IMR-90 (cell line): Measurements from ENCODE around the gene USH2A. TPM values are rescaled to one million over a fixed set of nuclear protein-coding genes. Genes with fewer than 3 reads are reported as not detected.

Experiments
- ATAC-seq: fragments of 200-7000 bp; cut with Tn5 transposase; 2 replicates; pipeline ENCODE4 v1.9.1; 2020; ENCODE audit warnings: low read depth, mild to moderate bottlenecking, moderate library complexity
- BruUV-seq: library from RNA; stranded (reverse); fragments of 400-500 nt; replicated peaks from 2 replicates; lab custom pipeline; 2021; lab: Mats Ljungman, UMichigan
- CTCF ChIA-PET: fragments of 300-600 bp; formaldehyde crosslinking; extraction: SDS; loops from one replicate; lab custom pipeline; 2021; ENCODE audit warnings: antibody characterized with exemption; lab: Yijun Ruan, JAX
- POLR2A ChIA-PET: fragments of 300-600 bp; sonication (Branson Sonifier 250); formaldehyde crosslinking; loops from one replicate; lab custom pipeline; 2022; ENCODE audit warnings: antibody characterized with exemption; ENCODE audit not compliant: unreplicated experiment; lab: Charles Lee
- DNase-seq: peaks from one replicate; pipeline ENCODE4 v3.0.0; 2013
- H2AFZ ChIP-seq: replicated peaks from 2 replicates; pipeline ENCODE3; 2013; ENCODE audit warnings: low read length, mild to moderate bottlenecking; ENCODE audit not compliant: poor library complexity
- H2AK5ac ChIP-seq: 2 replicates; pipeline ENCODE4 v1.6.1; 2013; ENCODE audit warnings: low read depth, low read length, inconsistent platforms
- H2AK9ac ChIP-seq: replicated peaks from 2 replicates; pipeline ENCODE3; 2013; ENCODE audit warnings: mild to moderate bottlenecking, low read depth, low read length, moderate library complexity; ENCODE audit not compliant: poor library complexity
- H2BK120ac ChIP-seq: 2 replicates; pipeline ENCODE4 v1.6.1; 2013; ENCODE audit warnings: low read depth, low read length, inconsistent platforms
- H2BK15ac ChIP-seq: 3 replicates; pipeline ENCODE4 v1.6.1; 2013; ENCODE audit warnings: low read depth, low read length, inconsistent platforms
- H2BK20ac ChIP-seq: 2 replicates; pipeline ENCODE4 v1.6.1; 2013; ENCODE audit warnings: low read depth, mild to moderate bottlenecking, inconsistent platforms, low read length, moderate library complexity
- H2BK5ac ChIP-seq: 2 replicates; pipeline ENCODE4 v1.6.1; 2013; ENCODE audit warnings: mild to moderate bottlenecking, low read depth, low read length, inconsistent platforms; ENCODE audit not compliant: poor library complexity, severe bottlenecking
- H3K14ac ChIP-seq: replicated peaks from 2 replicates; pipeline ENCODE4 v1.6.1; 2013; ENCODE audit warnings: low read depth, low read length, inconsistent platforms
- H3K18ac ChIP-seq: 2 replicates; pipeline ENCODE4 v1.6.1; 2013; ENCODE audit warnings: low read depth, low read length, control low read depth
- H3K23ac ChIP-seq: 2 replicates; pipeline ENCODE4 v1.6.1; 2013; ENCODE audit warnings: low read depth, low read length, inconsistent platforms
- H3K27ac ChIP-seq: 2 replicates; pipeline ENCODE4 v1.5.1; 2013; ENCODE audit warnings: mild to moderate bottlenecking, control low read depth, low read length; ENCODE audit not compliant: insufficient read depth
- H3K27me3 ChIP-seq: 2 replicates; pipeline ENCODE4 v1.6.1; 2013; ENCODE audit warnings: low read length; ENCODE audit not compliant: control insufficient read depth, insufficient read depth
- H3K36me3 ChIP-seq: 2 replicates; pipeline ENCODE4 v1.6.1; 2013; ENCODE audit warnings: low read length, mixed read lengths; ENCODE audit not compliant: control insufficient read depth, insufficient read depth
- H3K4ac ChIP-seq: 2 replicates; pipeline ENCODE4 v1.6.1; 2013; ENCODE audit warnings: low read depth, low read length, inconsistent platforms
- H3K4me1 ChIP-seq: 2 replicates; pipeline ENCODE4 v1.6.1; 2013; ENCODE audit warnings: low read length, mixed read lengths; ENCODE audit not compliant: control insufficient read depth, insufficient read depth
- H3K4me2 ChIP-seq: 2 replicates; pipeline ENCODE4 v1.6.1; 2013; ENCODE audit warnings: low read depth, mild to moderate bottlenecking, control low read depth, low read length, moderate library complexity
- H3K4me3 ChIP-seq: 2 replicates; pipeline ENCODE4 v1.5.1; 2013; ENCODE audit warnings: low read depth, mild to moderate bottlenecking, control low read depth, low read length, moderate library complexity; ENCODE audit not compliant: insufficient read depth
- H3K56ac ChIP-seq: 2 replicates; pipeline ENCODE4 v1.6.1; 2013; ENCODE audit warnings: low read length, inconsistent platforms; ENCODE audit not compliant: insufficient read depth; ENCODE audit errors: extremely low read depth
- H3K79me1 ChIP-seq, 2 experiments: 2 replicates each; pipeline ENCODE4 v1.6.1; 2013; ENCODE audit warnings: low read length in 2 of 2, inconsistent platforms in 1 of 2, low read depth in 1 of 2
- H3K9ac ChIP-seq: 2 replicates; pipeline ENCODE4 v1.6.1; 2013; ENCODE audit warnings: low read depth, low read length, control low read depth
- H3K9me1 ChIP-seq: 2 replicates; pipeline ENCODE4 v1.6.1; 2013; ENCODE audit warnings: low read length, inconsistent platforms; ENCODE audit not compliant: insufficient read depth
- H3K9me3 ChIP-seq: 2 replicates; pipeline ENCODE4 v1.6.1; 2013; ENCODE audit warnings: low read length; ENCODE audit not compliant: control insufficient read depth, insufficient read depth
- H4K20me1 ChIP-seq: 2 replicates; pipeline ENCODE4 v1.6.1; 2013; ENCODE audit warnings: low read length, inconsistent platforms; ENCODE audit not compliant: insufficient read depth
- H4K5ac ChIP-seq: 2 replicates; pipeline ENCODE4 v1.6.1; 2013; ENCODE audit warnings: mild to moderate bottlenecking, low read depth, low read length, control low read depth
- H4K8ac ChIP-seq, 2 experiments: 2 replicates each; pipeline ENCODE4 v1.6.1; 2013; ENCODE audit warnings: low read depth in 2 of 2, low read length in 2 of 2, control low read depth in 1 of 2, inconsistent platforms in 1 of 2
- H4K91ac ChIP-seq: 2 replicates; pipeline ENCODE4 v1.6.1; 2013; ENCODE audit warnings: low read depth, low read length, inconsistent platforms; ENCODE audit not compliant: insufficient read depth
- CTCF ChIP-seq: conservative IDR thresholded peaks from 2 replicates; pipeline ENCODE4 v1.5.1; 2012; ENCODE audit warnings: mild to moderate bottlenecking, low read depth, low read length, improper control_type of control experiment
- ELK1 ChIP-seq: fragments of 150-350 bp; IDR thresholded peaks from 2 replicates; pipeline ENCODE4 v1.6.1; 2016; ENCODE audit warnings: low read depth, mild to moderate bottlenecking, low read length, moderate library complexity, borderline replicate concordance
- FOS ChIP-seq: fragments of 150-350 bp; IDR thresholded peaks from 2 replicates; pipeline ENCODE4 v1.6.1; 2016; ENCODE audit warnings: low read depth, low read length
- MAZ ChIP-seq: IDR thresholded peaks from 2 replicates; pipeline ENCODE4 v1.6.1; 2012; ENCODE audit warnings: low read depth, mild to moderate bottlenecking, low read length, improper control_type of control experiment, moderate library complexity, borderline replicate concordance
- MXI1 ChIP-seq: IDR thresholded peaks from 2 replicates; pipeline ENCODE4 v1.6.1; 2012; ENCODE audit warnings: low read depth, mild to moderate bottlenecking, low read length, moderate library complexity, borderline replicate concordance
- POLR2A ChIP-seq: IDR thresholded peaks from 2 replicates; pipeline ENCODE4 v1.6.1; 2012; ENCODE audit warnings: mild to moderate bottlenecking, low read depth, low read length
- RCOR1 ChIP-seq: IDR thresholded peaks from 2 replicates; pipeline ENCODE4 v1.6.1; 2012; ENCODE audit warnings: mild to moderate bottlenecking, low read length, improper control_type of control experiment; ENCODE audit not compliant: insufficient replicate concordance
- RFX5 ChIP-seq: IDR thresholded peaks from 2 replicates; pipeline ENCODE4 v1.8.0; 2012; ENCODE audit warnings: low read depth, mild to moderate bottlenecking, low read length, moderate library complexity
- dilution Hi-C: fragments of 300-500 bp; cut with HindIII; formaldehyde crosslinking; loops from one replicate; pipeline ENCODE4 v1.14.3; 2018; ENCODE audit warnings: low sequenced_read_pairs; ENCODE audit not compliant: unreplicated experiment
- in situ Hi-C: fragments of 300-500 bp; cut with MboI; formaldehyde crosslinking; loops from 3 replicates; pipeline ENCODE4 v1.14.3; 2019; ENCODE audit warnings: low sequenced_read_pairs, inconsistent platforms, mixed read lengths
- intact Hi-C: fragments of 100-400 bp; cut with micrococcal nuclease; formaldehyde crosslinking; loops from 2 replicates; pipeline ENCODE4 v1.10.0; 2022
- polyA plus RNA-seq, 3 experiments: library from polyadenylated mRNA; depleted of rRNA; stranded (reverse); fragments of >200 nt; gene quantifications; 2 replicates each; pipeline ENCODE4 v1.2.3, GENCODE V29; 2012; ENCODE audit warnings: low replicate concordance in 1 of 3
- total RNA-seq: library from RNA; depleted of rRNA; stranded (reverse); fragments of >200 nt; gene quantifications from 2 replicates; pipeline ENCODE4 v1.2.3, GENCODE V29; 2012

The USH2A gene
- total and polyA plus RNA-seq, 2 of the 4 experiments (the other 2 are of a cell fraction) = under 0.01 to 0.02 TPM

- no peak overlapping the region for H4K91ac ChIP-seq
Measured at GRCh38 chr1:216331211-216331610, 92.0 kb downstream of the USH2A start.

More at GRCh38 chr1:216331211-216331610, 92.0 kb downstream of the USH2A start:
- no peak overlapping the region for H3K4me3 ChIP-seq
- H4K20me1 ChIP-seq = no peaks in the 10 kb centered on the region
- 0 out of 2 replicates have a peak, but pooled peaks cover 2% of the 10 kb centered on the region for H3K4me1 ChIP-seq
- in situ Hi-C loops = no loop called here
- no peak overlapping the region for H3K9ac ChIP-seq
- no peak overlapping the region for H2AK5ac ChIP-seq
- no peak overlapping the region for H3K4me2 ChIP-seq
- no peak overlapping the region for H3K4ac ChIP-seq
- peaks cover 3% of the 10 kb centered on the region for H3K9me3 ChIP-seq
- H2BK120ac ChIP-seq = no peak overlapping the region
- H3K9me1 ChIP-seq = no peaks in the 10 kb centered on the region
- POLR2A ChIA-PET = no interaction called here
- H4K8ac ChIP-seq = no peak overlapping the region
- no peak overlapping the region for H2BK15ac ChIP-seq
- no peak overlapping the region for H2BK5ac ChIP-seq
- no peaks in the 10 kb centered on the region for H3K79me1 ChIP-seq
- H3K23ac ChIP-seq = no peak overlapping the region
- H2BK20ac ChIP-seq = no peak overlapping the region
- H3K18ac ChIP-seq = no peak overlapping the region
- H3K56ac ChIP-seq = no peak overlapping the region
- dilution Hi-C loops = no loop called here
- no peak overlapping the region for H2AK9ac ChIP-seq
- CTCF ChIA-PET = interaction anchor here (0.8 kb wide), 1 partner anchor 21 kb away, joined by 3 read pairs; no protein-coding TSS in a partner anchor
- BruUV-seq = no TSS peak
- no peaks in the 10 kb centered on the region for H3K27me3 ChIP-seq
- ATAC-seq = no peak
- no peaks in the 10 kb centered on the region for H3K36me3 ChIP-seq
- TF ChIP-seq POLR2A = no peak
- TF ChIP-seq RCOR1 = no peak
- no peak for TF ChIP-seq MAZ
- TF ChIP-seq FOS = no peak
- no peak for TF ChIP-seq ELK1
- TF ChIP-seq MXI1 = no peak
- no peak for TF ChIP-seq RFX5
- no peak for TF ChIP-seq CTCF
- no peak overlapping the region for H2AFZ ChIP-seq
- intact Hi-C loops = no loop called here
- no peak overlapping the region for H3K27ac ChIP-seq
- DNase-seq = no peak
- no peak overlapping the region for H3K14ac ChIP-seq
- H4K5ac ChIP-seq = no peak overlapping the region
